Large intestine (tissue), 3 donors: ENCODE data around the gene MRTFA. TPM values are rescaled to one million over a fixed set of nuclear protein-coding genes. Genes with fewer than 3 reads are reported as not detected.

ENCODE experiments used
- DNase-seq, 2 donors: peaks; one replicate each; pipeline versions ENCODE4 v3.0.0 to v3.0.0-alpha.2; 2013
- H3K27ac ChIP-seq: one replicate; pipeline ENCODE4 v1.5.1; 2013; ENCODE audit warnings: low read length
- H3K27me3 ChIP-seq: 2 replicates; pipeline ENCODE4 v1.6.1; 2013; ENCODE audit warnings: low read length; ENCODE audit not compliant: control insufficient read depth, insufficient read depth
- H3K36me3 ChIP-seq: 2 replicates; pipeline ENCODE4 v1.6.1; 2013; ENCODE audit warnings: low read length; ENCODE audit not compliant: control insufficient read depth, insufficient read depth
- H3K4me1 ChIP-seq: one replicate; pipeline ENCODE4 v1.6.1; 2013; ENCODE audit warnings: low read length; ENCODE audit not compliant: control insufficient read depth, insufficient read depth
- H3K4me3 ChIP-seq: one replicate; pipeline ENCODE4 v1.5.1; 2013; ENCODE audit warnings: low read length
- H3K9me3 ChIP-seq: one replicate; pipeline ENCODE4 v1.6.1; 2013; ENCODE audit warnings: mild to moderate bottlenecking, low read depth, low read length, moderate library complexity; ENCODE audit not compliant: control insufficient read depth
- WGBS: methylation state at CpG from one replicate; pipeline ENCODE4 v1.1.5; 2013; ENCODE audit warnings: low lambda C conversion rate; ENCODE audit not compliant: insufficient coverage; 5-methylcytosine and 5-hydroxymethylcytosine counted together
- polyA plus RNA-seq: library from polyadenylated mRNA; unstranded; fragments of 120-200 nt; gene quantifications from one replicate; pipeline ENCODE4 v1.2.1, GENCODE V29; 2013

Gene MRTFA
- polyA plus RNA-seq, 1 donor, result 17.1 TPM

DNA sequence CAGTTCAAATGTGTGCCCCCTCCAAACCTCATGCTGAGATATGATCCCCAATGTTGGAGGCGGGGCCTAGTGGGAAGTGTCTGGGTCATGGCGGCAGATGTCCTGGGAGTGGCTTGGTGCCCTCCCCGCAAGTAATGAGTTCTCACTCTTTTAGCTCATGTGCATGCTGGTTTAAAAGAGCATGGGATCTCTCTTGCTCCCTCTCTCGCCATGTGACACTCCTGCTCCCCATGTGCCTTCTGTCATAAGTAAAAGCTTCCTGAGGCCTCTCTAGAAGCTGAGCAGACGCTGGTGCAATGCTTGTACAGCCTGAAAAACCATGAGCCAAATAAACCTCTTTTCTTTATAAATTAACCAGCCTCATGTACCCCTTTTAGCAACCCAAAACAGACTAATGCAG is 167.3 kb downstream of the MRTFA start:
- no CpG with 5 or more reads among the region's 5 CpGs for WGBS
- Histone ChIP-seq H3K9me3 (no peaks in the 10 kb centered on the region), H3K27me3 (no peaks in the 10 kb centered on the region), H3K27ac (no peak overlapping the region), H3K4me3 (no peak overlapping the region), H3K4me1 (no peaks in the 10 kb centered on the region), H3K36me3 (no peaks in the 10 kb centered on the region)
- DNase-seq, result no peak

DNA sequence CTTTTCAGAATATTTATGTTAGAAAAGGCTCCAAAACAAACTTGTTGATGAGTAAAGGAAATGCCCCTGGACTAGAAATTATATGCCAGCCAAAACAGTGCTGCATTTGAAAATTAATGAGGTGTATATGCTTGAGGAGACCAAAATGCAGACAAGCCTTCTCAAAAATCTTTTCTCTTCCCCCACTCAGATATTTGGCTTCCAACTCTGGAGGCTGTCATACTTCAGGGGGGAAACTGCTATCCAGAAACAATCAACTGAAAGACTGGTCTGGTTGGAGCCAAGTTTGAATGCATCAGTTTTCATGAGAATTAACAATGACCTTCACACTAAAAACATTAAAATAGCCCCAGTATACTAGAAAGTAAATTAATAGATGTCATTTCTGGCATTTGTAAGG is 167.9 kb downstream of the MRTFA start:
- DNase-seq, result no peak
- H3K27ac ChIP-seq, result no peak overlapping the region
- H3K9me3 ChIP-seq, result no peaks in the 10 kb centered on the region

DNA sequence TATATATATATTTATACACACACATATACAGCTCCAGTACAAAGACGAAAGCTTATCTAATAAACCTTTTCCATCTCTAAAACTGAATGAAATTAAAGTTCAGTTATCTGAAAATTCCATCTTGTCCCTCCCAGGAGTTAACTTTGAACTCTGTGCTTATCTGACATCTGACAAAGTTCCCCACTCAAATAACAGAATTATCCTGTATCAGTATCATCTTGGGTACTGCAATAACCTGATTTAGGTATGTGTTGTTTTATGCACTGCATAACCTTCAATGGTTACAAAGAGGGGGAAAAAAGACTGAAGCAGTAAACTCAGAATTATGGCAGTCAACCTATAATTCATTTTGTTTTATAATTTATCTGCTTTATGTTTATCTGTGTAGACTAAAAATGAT is 169.5 kb downstream of the MRTFA start:
- no peak for DNase-seq
- Histone ChIP-seq H3K9me3 (no peaks in the 10 kb centered on the region), H3K4me3 (no peak overlapping the region), H3K36me3 (no peaks in the 10 kb centered on the region), H3K27me3 (no peaks in the 10 kb centered on the region), H3K27ac (no peak overlapping the region), H3K4me1 (no peaks in the 10 kb centered on the region)
- WGBS, result no CpG with 5 or more reads among the region's 1 CpG

More for the DNA sequence above, 167.9 kb downstream of the MRTFA start:
- Histone ChIP-seq H3K4me1 (no peaks in the 10 kb centered on the region), H3K27me3 (no peaks in the 10 kb centered on the region), H3K36me3 (no peaks in the 10 kb centered on the region), H3K4me3 (no peak overlapping the region)

DNA sequence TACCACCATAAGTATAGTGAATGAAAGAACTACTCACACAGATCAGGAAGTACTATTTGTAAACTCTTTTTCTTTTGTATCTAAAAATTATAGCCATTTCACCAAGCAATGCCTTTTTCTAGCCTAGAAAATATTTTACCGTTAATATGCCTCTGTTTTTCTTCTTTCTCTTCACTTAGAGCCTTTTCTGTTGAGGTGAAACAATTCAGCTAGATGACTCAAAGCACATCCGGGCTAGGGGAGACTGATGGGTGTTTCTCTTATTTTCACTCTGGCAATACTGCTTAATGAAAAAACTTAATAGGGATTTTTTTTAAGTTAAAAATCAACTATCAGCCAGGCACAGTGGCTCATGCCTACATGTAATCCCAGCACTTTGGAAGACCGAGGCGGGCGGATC is 172.8 kb downstream of the MRTFA start:
- Histone ChIP-seq H3K27ac (no peak overlapping the region), H3K9me3 (no peaks in the 10 kb centered on the region), H3K4me1 (no peaks in the 10 kb centered on the region), H3K36me3 (peaks cover 3% of the 10 kb centered on the region), H3K4me3 (no peak overlapping the region), H3K27me3 (no peaks in the 10 kb centered on the region)
- DNase-seq, result no peak
- 92% methylated on average over 2 of the region's 5 CpGs for WGBS

DNA sequence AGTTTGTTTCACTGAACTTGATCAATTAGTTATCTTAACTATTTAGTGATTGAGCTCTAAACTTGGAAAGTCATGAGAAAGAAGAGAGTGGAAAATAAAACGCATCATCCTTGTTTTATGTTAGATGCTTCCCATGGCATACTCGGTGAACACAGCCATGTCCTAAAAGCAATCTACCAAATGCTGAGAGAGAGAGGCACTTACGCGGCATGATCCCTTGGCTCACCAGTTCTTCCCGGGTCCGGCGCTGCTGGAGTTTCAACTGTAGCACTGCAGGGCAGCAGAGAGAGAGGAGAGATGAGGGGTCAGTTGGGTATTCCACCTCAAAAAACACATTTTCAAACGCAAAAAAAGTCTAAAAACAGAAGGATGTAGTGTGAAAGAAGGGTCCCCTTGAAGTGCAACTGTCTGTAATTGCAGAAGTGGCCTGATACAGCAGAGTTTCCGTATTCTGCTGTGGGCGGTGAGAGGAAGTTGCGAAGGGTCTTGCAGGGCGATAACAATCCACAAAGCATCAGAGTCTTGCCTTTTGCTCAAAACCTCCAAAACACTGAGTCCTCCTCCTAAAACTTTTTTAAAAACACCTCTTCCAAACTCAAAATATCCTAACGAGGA is 173.4 kb downstream of the MRTFA start:
- H3K27ac ChIP-seq, result no peak overlapping the region
- no peaks in the 10 kb centered on the region for H3K9me3 ChIP-seq
- WGBS, result 100% methylated on average over 2 of the region's 13 CpGs
- H3K4me3 ChIP-seq, result no peak overlapping the region
- H3K36me3 ChIP-seq, result peaks cover 3% of the 10 kb centered on the region
- H3K27me3 ChIP-seq, result no peaks in the 10 kb centered on the region
- H3K4me1 ChIP-seq, result no peaks in the 10 kb centered on the region
- no peak for DNase-seq

DNA sequence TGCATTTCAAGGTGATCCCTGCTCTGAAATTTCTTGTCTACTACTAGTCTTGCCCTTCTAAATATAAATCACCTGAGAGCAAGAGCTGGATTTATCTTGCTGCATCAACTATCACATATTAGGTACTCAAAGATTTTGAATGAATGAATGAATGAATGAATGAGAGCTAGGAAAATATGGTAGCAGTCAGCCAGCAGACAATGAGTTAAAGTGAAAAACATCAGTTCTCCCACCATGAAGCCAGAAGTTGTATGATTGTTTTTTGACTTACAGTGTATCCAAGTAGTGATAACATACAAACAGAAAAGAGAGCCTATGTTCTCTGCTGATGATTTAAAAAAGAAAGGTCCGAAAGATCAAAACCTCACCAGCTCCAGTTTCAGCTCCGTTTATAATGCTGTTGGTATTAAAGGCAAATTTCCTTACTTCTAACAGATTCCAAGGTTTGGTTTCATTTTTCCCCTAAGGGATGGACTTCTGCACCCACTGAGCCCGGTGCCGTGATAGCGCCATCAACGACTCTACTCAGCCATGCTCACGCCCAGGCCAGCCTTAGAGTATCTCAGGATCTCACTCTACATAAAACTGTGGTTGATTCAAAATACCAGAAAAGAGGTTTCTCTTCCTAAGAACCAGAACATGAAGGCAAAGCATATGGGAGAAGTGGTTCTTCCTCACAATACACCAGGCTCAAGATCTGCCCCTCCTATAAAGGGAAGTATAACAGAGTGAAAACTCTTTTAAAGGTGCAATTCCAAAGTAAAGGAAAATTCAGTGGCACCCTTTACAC is 174.1 kb downstream of the MRTFA start:
- no peaks in the 10 kb centered on the region for H3K27me3 ChIP-seq
- H3K36me3 ChIP-seq, result peaks cover 3% of the 10 kb centered on the region
- no peaks in the 10 kb centered on the region for H3K9me3 ChIP-seq
- no peaks in the 10 kb centered on the region for H3K4me1 ChIP-seq
- no peak overlapping the region for H3K4me3 ChIP-seq
- DNase-seq, result peak; percentile 24 to 68
- 80% methylated on average over 1 of the region's 7 CpGs for WGBS
- H3K27ac ChIP-seq, result no peak overlapping the region

DNA sequence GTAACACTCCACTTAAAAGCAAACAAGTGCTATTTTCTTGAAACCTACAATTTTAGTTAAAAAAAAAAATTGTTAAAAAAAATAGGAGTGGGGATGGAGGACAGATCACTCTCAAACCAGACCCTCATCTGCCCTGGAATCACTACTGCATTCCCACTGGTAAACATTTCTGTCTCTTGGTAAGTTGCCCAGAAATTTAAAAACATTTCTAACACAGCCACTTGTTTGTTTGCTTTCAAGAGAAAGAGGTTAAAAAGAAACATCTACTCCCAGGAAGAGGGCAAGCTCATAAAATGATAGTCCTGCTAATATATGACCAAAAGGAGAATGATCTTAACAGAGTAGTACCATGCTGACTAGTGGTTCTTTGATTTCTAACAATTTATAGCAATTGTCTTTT is 182.8 kb downstream of the MRTFA start:
- no peak for DNase-seq
- Histone ChIP-seq H3K4me3 (no peak overlapping the region), H3K27ac (no peak overlapping the region), H3K9me3 (no peaks in the 10 kb centered on the region), H3K36me3 (no peaks in the 10 kb centered on the region), H3K4me1 (no peaks in the 10 kb centered on the region), H3K27me3 (no peaks in the 10 kb centered on the region)

DNA sequence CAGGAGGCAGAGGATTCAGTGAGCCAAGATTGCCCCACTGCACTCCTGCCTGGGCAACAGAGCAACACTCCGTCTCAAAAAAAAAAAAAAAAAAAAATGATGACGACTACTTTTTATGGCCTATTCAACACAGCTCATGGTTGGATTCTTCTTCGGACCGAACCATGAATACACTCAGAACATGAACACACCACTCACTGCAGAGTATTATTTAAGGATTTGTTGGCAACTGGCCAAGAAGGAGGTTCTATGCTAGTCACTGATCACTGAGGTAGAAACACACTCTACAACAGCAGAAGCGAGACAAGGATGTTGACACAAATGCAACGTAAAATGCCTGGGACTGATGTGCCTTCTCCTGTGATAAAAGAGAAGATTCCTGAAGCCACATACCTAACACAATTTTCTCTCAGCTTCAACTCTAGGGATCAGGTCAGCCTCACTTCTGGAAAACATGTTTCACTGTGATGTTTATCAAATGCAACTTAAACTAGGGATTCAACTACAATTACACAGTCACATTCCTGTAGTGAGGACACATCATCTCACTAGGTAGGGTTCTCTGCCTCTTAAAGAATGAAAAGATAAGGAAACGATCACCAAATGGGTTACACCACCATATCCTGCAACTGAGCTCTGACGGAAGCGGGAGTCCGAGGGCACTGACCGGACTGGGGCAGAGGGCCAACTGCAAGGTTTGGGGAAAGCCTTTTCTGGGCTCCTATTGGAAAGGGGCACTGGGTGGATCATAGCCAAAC is 183.6 kb downstream of the MRTFA start:
- Histone ChIP-seq H3K9me3 (no peaks in the 10 kb centered on the region), H3K27me3 (no peaks in the 10 kb centered on the region), H3K4me3 (no peak overlapping the region), H3K36me3 (no peaks in the 10 kb centered on the region), H3K4me1 (no peaks in the 10 kb centered on the region), H3K27ac (no peak overlapping the region)
- WGBS, result 80% methylated on average over 1 of the region's 11 CpGs
- no peak for DNase-seq

DNA sequence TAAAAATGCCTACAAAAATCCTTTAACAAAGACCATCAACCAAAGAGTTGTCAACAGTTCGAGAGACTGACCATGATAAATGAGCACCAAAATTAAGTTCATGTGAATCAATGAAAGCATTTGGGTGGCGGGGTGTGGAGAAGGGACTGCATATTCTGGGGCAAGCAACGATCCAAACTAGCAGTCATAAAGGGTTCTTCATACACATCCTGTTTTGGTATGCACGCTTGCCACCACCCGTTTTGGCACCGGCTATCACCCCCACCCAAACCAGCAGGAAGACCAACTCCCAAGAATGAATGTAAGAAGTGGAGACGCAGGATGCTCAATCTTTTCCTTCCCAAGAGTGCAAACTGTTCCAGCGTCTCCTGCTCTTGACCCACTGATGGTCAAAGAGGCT is 185.3 kb downstream of the MRTFA start:
- 100% methylated on average over 1 of the region's 8 CpGs for WGBS
- Histone ChIP-seq H3K4me1 (no peaks in the 10 kb centered on the region), H3K27ac (no peak overlapping the region), H3K4me3 (no peak overlapping the region), H3K9me3 (no peaks in the 10 kb centered on the region), H3K27me3 (no peaks in the 10 kb centered on the region), H3K36me3 (no peaks in the 10 kb centered on the region)
- DNase-seq, result no peak

DNA sequence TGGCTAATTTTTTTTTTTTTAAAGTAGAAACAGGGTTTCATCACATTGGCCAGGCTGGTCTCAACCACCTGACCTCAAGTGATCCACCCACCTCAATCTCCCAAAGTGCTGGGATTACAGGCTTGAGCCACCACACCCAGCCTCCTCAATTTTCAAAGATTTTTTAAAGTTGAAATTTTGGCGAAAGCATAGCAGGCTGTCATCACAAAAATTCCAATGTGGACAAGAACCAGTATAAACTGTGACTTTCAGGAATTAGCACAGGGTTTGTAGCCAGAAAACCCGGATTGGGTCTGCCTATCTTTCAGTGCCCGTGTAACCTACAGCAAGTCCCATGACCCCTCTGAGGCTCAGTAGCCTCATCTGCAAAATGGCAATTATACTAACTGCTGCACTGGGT is 185.9 kb downstream of the MRTFA start:
- H3K9me3 ChIP-seq, result no peaks in the 10 kb centered on the region
- DNase-seq, result no peak
- no peaks in the 10 kb centered on the region for H3K4me1 ChIP-seq
- H3K4me3 ChIP-seq, result no peak overlapping the region
- no CpG with 5 or more reads among the region's 3 CpGs for WGBS
- H3K27ac ChIP-seq, result no peak overlapping the region
- H3K36me3 ChIP-seq, result no peaks in the 10 kb centered on the region
- no peaks in the 10 kb centered on the region for H3K27me3 ChIP-seq
